Stimulated activated CD8-positive, alpha-beta memory T cell treated with anti-CD3 and anti-CD28 coated beads, Interleukin-2, amount 100 ng/mL, for 48 hours (primary cell): ENCODE measurements around the gene TULP4.
"Not testable (repeated sequence)": the region's sequence is repeated elsewhere in the genome, so short reads cannot be mapped to it uniquely, and the experiment has no call there.

Source experiments
- DNase-seq, 2 donors: peaks; one replicate each; pipeline ENCODE4 v3.0.0-alpha.2; 2020; ENCODE audit warnings: low read depth in 2 of 2

The TULP4 gene

DNA sequence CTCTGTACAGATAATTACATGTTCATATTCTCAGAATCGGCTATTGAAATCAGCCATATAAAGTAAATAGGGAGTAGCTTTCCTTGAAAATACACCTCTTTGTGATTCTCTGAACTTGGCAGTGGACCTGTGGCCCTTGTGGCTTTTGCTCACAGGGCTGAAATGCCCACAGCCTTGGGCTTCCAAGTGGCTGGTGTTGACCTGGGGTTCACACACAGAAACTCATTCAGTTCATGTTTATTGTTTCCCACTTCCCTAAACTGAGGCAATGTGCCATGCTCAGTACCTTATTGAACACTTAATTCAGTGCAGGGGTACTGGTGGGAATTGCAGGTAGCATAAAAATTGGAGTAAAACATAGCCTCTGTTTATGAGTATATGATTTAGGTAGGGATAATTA, 19.1 kb upstream of the TULP4 start:
- DNase-seq: no peak

DNA sequence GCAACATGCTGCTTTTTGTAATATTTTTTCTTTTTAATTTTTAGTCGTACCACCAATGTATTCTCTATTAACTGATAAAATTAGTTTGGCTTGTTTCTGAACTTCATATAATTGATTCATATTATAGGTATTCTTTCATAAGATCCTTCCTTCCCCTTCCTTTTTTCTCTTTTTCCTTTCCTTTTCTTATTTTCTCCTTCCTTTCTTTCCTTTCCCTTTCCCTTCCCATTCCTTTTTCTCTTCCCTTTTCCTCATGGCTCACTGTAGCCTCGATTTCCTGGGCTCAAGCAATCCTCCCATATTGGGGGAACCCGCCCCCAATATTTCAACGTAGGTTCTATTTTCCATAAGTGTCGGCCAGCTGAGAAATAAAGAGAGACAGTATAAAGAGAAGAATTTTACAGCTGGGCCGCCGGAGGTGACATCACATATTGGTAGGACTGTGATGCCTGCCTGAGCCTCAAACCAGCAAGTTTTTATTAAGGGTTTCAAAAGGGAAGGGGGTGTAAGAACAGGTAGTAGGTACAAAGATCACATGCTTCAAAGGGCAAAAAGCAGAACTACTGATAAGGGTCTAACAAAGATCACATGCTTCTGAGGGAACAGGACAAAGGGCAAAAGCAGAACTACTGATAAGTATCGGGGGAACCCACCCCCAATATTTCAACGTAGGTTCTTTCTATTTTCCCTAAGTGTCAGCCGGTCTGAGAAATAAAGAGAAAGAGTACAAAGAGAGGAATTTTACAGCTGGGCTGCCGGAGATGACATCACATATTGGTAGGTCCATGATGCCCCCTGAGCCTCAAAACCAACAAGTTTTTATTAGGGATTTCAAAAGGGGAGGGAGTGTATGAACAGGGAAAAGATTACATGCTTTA, 16.1 kb upstream of the TULP4 start:
- DNase-seq: not testable (repeated sequence)

- DNase-seq: not testable (repeated sequence)
These were observed 15.4 kb upstream of the TULP4 start for GRCh38 chr6:158296854-158297324.

- not testable (repeated sequence) for DNase-seq
These were observed 14.6 kb upstream of the TULP4 start for GRCh38 chr6:158297657-158298056.

- DNase-seq: not testable (repeated sequence)
These were observed 11.7 kb upstream of the TULP4 start for GRCh38 chr6:158300306-158301143.

- DNase-seq: not testable (repeated sequence)
These were observed 10.7 kb upstream of the TULP4 start for GRCh38 chr6:158301561-158301960.

- not testable (repeated sequence) for DNase-seq
These were observed 10.0 kb upstream of the TULP4 start for GRCh38 chr6:158302195-158302796.

- no peak for DNase-seq
These were observed 9.0 kb upstream of the TULP4 start for GRCh38 chr6:158303210-158303731.

- no peak for DNase-seq
These were observed 8.0 kb upstream of the TULP4 start for GRCh38 chr6:158304254-158304653.

- DNase-seq: no peak
These were observed 2.5 kb upstream of the TULP4 start for GRCh38 chr6:158309814-158310213.

GRCh38 chr6:158311193-158311592, 1.1 kb upstream of the TULP4 start:
- DNase-seq: no peak

GRCh38 chr6:158311626-158312025, 639 bp upstream of the TULP4 start:
- DNase-seq: no peak

GRCh38 chr6:158312672-158313397, 570 bp downstream of the TULP4 start:
- no peak for DNase-seq

GRCh38 chr6:158313989-158314388, 1.7 kb downstream of the TULP4 start:
- no peak for DNase-seq

GRCh38 chr6:158314737-158315136, 2.5 kb downstream of the TULP4 start:
- no peak for DNase-seq

- no peak for DNase-seq
These were observed 3.8 kb downstream of the TULP4 start for GRCh38 chr6:158316022-158316421.

DNA sequence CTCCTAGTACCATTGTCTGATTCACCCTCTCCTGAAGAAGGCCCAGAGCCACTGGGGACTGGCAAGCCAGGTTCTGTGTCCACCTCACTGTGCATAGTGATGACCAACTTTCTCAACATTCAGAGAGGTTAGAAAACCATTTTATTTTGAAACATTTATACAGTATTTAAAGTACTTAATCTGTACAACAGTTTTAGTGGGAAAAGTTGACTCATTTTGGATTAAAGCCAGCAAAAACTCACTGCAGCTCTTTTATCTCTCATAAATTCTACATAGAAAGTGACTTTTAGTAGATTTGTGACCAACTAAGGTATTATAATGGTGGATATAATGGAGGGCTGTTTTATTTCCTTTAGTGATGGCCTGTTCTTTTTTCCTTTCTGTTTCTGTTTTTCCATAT, 9.7 kb downstream of the TULP4 start:
- no peak for DNase-seq

DNA sequence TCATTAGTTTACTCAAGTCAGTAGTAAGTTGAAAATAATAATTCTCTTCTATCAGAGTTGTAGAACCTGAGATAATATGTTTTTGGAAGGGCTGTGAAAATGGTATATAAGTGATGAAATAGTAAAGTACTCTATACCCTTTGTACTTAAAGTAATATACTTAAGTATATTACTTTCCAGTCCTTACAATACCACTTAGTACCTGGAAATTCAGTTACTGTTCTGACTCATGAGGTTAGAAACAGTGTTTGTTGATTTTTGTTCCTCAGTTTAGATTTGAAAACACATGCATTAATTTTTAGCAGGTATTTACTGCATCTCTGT, 10.1 kb downstream of the TULP4 start:
- DNase-seq: no peak

- DNase-seq: no peak
These were observed 10.7 kb downstream of the TULP4 start for GRCh38 chr6:158322724-158323560.

- no peak for DNase-seq
These were observed 11.3 kb downstream of the TULP4 start for GRCh38 chr6:158323561-158323958.

DNA sequence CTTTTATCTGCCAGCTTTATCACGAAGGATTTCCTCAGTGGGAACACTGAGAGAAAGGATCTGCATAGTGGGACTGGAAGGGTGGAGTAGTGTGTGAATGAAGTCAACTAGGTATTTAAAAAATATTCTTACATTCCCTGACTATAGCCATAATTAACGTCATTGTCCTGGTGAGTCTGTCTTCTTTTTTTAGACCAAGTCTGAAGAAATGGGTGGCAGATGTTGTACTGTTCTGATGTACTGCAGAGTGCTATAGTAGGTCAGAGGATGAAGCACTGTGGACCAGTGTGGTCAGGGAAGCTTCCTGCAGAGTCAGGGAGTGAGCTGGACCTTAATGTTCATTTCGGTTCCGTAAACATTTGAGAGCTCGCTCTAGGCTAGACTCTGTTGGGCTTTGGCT, 11.9 kb downstream of the TULP4 start:
- no peak for DNase-seq
